ENCODE results near the gene LRRK1.

DNA sequence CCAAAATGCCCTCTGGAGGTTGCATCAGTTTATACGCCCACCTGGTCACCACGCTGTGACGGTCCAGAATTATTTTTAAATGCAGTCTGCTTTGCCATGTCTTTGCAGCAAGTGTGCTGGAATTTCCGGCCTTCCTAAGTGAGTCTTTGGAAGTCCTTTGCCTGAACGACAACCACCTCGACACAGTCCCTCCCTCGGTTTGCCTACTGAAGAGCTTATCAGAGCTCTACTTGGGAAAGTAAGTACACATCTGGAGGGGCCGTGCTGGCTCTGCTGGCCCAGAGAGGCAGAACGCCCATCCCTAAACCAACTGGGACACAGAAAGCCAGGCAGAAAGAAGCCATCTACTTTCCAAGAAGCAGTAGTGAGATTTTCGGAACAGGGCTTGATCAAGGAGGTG, 101.8 kb downstream of the LRRK1 start:
- TF ChIP-seq, protein P1, sequence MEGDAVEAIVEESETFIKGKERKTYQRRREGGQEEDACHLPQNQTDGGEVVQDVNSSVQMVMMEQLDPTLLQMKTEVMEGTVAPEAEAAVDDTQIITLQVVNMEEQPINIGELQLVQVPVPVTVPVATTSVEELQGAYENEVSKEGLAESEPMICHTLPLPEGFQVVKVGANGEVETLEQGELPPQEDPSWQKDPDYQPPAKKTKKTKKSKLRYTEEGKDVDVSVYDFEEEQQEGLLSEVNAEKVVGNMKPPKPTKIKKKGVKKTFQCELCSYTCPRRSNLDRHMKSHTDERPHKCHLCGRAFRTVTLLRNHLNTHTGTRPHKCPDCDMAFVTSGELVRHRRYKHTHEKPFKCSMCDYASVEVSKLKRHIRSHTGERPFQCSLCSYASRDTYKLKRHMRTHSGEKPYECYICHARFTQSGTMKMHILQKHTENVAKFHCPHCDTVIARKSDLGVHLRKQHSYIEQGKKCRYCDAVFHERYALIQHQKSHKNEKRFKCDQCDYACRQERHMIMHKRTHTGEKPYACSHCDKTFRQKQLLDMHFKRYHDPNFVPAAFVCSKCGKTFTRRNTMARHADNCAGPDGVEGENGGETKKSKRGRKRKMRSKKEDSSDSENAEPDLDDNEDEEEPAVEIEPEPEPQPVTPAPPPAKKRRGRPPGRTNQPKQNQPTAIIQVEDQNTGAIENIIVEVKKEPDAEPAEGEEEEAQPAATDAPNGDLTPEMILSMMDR (IDR thresholded peaks at IDR 0.05), result no peak
- no peak for TF ChIP-seq POLR2A (IDR thresholded peaks at IDR 0.05)
